WTC11 (cell line): ENCODE results near the gene LVRN. TPM values are rescaled to one million over a fixed set of nuclear protein-coding genes. Genes with fewer than 3 reads are reported as not detected.

Experiments
- ATAC-seq: fragments of 200-7000 bp; cut with Tn5 transposase; 2 replicates; pipeline ENCODE4 v1.10.0; 2021; ENCODE audit warnings: mild to moderate bottlenecking, moderate library complexity
- CTCF ChIA-PET: fragments of 300-600 bp; sonication (Branson Sonifier 250); formaldehyde crosslinking; loops from one replicate; lab custom pipeline; 2021; ENCODE audit warnings: antibody characterized with exemption; lab: Charles Lee
- POLR2A ChIA-PET: fragments of 350-600 bp; sonication (Branson Sonifier 250); formaldehyde crosslinking; loops from one replicate; lab custom pipeline; 2021; ENCODE audit warnings: antibody characterized with exemption; lab: Charles Lee
- DNase-seq: peaks from one replicate; pipeline ENCODE4 v3.0.0; 2021; ENCODE audit warnings: low spot score
- H3K27ac Mint-ChIP-seq: 2 replicates; pipeline ENCODE4 v1.8.0; 2021; ENCODE audit warnings: mixed read lengths
- H3K27me3 Mint-ChIP-seq: 2 replicates; pipeline ENCODE4 v1.8.0; 2021; ENCODE audit warnings: low read depth, mild to moderate bottlenecking, moderate library complexity, mixed read lengths
- H3K36me3 Mint-ChIP-seq: 2 replicates; pipeline ENCODE4 v1.8.0; 2021; ENCODE audit warnings: mixed read lengths
- H3K4me1 Mint-ChIP-seq: 2 replicates; pipeline ENCODE4 v1.8.0; 2022; ENCODE audit warnings: mixed read lengths
- H3K4me3 Mint-ChIP-seq: 2 replicates; pipeline ENCODE4 v1.8.0; 2021; ENCODE audit warnings: mild to moderate bottlenecking, moderate library complexity, mixed read lengths
- H3K9me3 Mint-ChIP-seq: 2 replicates; pipeline ENCODE4 v1.8.0; 2021; ENCODE audit warnings: mixed read lengths
- ARID4B ChIP-seq: sonication (generic); formaldehyde crosslinking; IDR thresholded peaks from 2 replicates; pipeline ENCODE4 v1.8.0; 2023; ENCODE audit warnings: missing genetic modification reagents, mild to moderate bottlenecking, borderline replicate concordance
- CDX4 ChIP-seq: fragments of 250-450 bp; sonication (Bioruptor Pico); IDR thresholded peaks from 2 replicates; pipeline ENCODE4 v1.9.0; 2021; ENCODE audit warnings: moderate library complexity, mild to moderate bottlenecking, inconsistent platforms, borderline replicate concordance
- EMX1 ChIP-seq: fragments of 250-450 bp; sonication (Bioruptor Pico); IDR thresholded peaks from 2 replicates; pipeline ENCODE4 v1.8.0; 2021; ENCODE audit warnings: mild to moderate bottlenecking
- ERG ChIP-seq: fragments of 250-450 bp; sonication (Bioruptor Pico); IDR thresholded peaks from 2 replicates; pipeline ENCODE4 v1.8.0; 2021; ENCODE audit warnings: mild to moderate bottlenecking
- FOXJ3 ChIP-seq: sonication (generic); formaldehyde crosslinking; IDR thresholded peaks from 2 replicates; pipeline ENCODE4 v1.9.0; 2021; ENCODE audit warnings: missing genetic modification reagents, mild to moderate bottlenecking, borderline replicate concordance
- GRHL2 ChIP-seq: fragments of 250-450 bp; sonication (Bioruptor Pico); IDR thresholded peaks from 2 replicates; pipeline ENCODE4 v1.8.0; 2022; ENCODE audit warnings: mild to moderate bottlenecking, moderate library complexity; ENCODE audit not compliant: insufficient replicate concordance, severe bottlenecking
- HMGA2 ChIP-seq: fragments of 250-450 bp; sonication (Bioruptor Pico); IDR thresholded peaks from 2 replicates; pipeline ENCODE4 v1.4.0; 2021; ENCODE audit warnings: mild to moderate bottlenecking, moderate library complexity
- HMGXB4 ChIP-seq: sonication (generic); formaldehyde crosslinking; IDR thresholded peaks from 2 replicates; pipeline ENCODE4 v1.8.1; 2023; ENCODE audit warnings: mild to moderate bottlenecking, moderate library complexity, missing genetic modification reagents
- JUN ChIP-seq: sonication (generic); formaldehyde crosslinking; IDR thresholded peaks from 2 replicates; pipeline ENCODE4 v1.8.0; 2023; ENCODE audit warnings: mild to moderate bottlenecking, missing genetic modification reagents
- MXD4 ChIP-seq: fragments of 250-450 bp; sonication (Bioruptor Pico); IDR thresholded peaks from 2 replicates; pipeline ENCODE4 v1.8.0; 2021; ENCODE audit warnings: mild to moderate bottlenecking, moderate library complexity, borderline replicate concordance
- NFE2L1 ChIP-seq: sonication (generic); formaldehyde crosslinking; IDR thresholded peaks from 2 replicates; pipeline ENCODE4 v1.8.1; 2023; ENCODE audit warnings: missing genetic modification reagents
- NR1H2 ChIP-seq: sonication (generic); formaldehyde crosslinking; IDR thresholded peaks from 2 replicates; pipeline ENCODE4 v1.9.0; 2021; ENCODE audit warnings: mild to moderate bottlenecking, moderate library complexity, missing genetic modification reagents
- NR2C2 ChIP-seq: sonication (generic); formaldehyde crosslinking; IDR thresholded peaks from 2 replicates; pipeline ENCODE4 v1.8.0; 2022; ENCODE audit warnings: mild to moderate bottlenecking, missing genetic modification reagents
- OVOL2 ChIP-seq: fragments of 250-450 bp; sonication (Bioruptor Pico); IDR thresholded peaks from 2 replicates; pipeline ENCODE4 v1.9.0; 2021; ENCODE audit warnings: mild to moderate bottlenecking, borderline replicate concordance
- RORB ChIP-seq: fragments of 250-450 bp; sonication (Bioruptor Pico); IDR thresholded peaks from 2 replicates; pipeline ENCODE4 v1.9.0; 2021; ENCODE audit warnings: mild to moderate bottlenecking
- SMAD4 ChIP-seq: sonication (generic); formaldehyde crosslinking; IDR thresholded peaks from 2 replicates; pipeline ENCODE4 v1.8.0; 2022; ENCODE audit warnings: mild to moderate bottlenecking, missing genetic modification reagents
- SP1 ChIP-seq: sonication (generic); formaldehyde crosslinking; conservative IDR thresholded peaks from 2 replicates; pipeline ENCODE4 v1.8.1; 2022; ENCODE audit warnings: missing genetic modification reagents
- TEAD4 ChIP-seq: sonication (generic); formaldehyde crosslinking; IDR thresholded peaks from 2 replicates; pipeline ENCODE4 v1.8.0; 2022; ENCODE audit warnings: mild to moderate bottlenecking, missing genetic modification reagents
- ZBTB21 ChIP-seq: sonication (generic); formaldehyde crosslinking; IDR thresholded peaks from 2 replicates; pipeline ENCODE4 v1.8.1; 2023; ENCODE audit warnings: mild to moderate bottlenecking, missing genetic modification reagents, borderline replicate concordance
- ZNF138 ChIP-seq: sonication (generic); formaldehyde crosslinking; conservative IDR thresholded peaks from 2 replicates; pipeline ENCODE4 v1.8.1; 2022; ENCODE audit warnings: mild to moderate bottlenecking, moderate library complexity, missing genetic modification reagents
- ZNF232 ChIP-seq: sonication (generic); formaldehyde crosslinking; IDR thresholded peaks from 2 replicates; pipeline ENCODE4 v1.8.0; 2022; ENCODE audit warnings: mild to moderate bottlenecking, missing genetic modification reagents
- ZNF396 ChIP-seq: fragments of 250-450 bp; sonication (Bioruptor Pico); IDR thresholded peaks from 2 replicates; pipeline ENCODE4 v1.8.0; 2021; ENCODE audit warnings: mild to moderate bottlenecking, moderate library complexity, borderline replicate concordance
- total RNA-seq: library from RNA; stranded (reverse); gene quantifications from 3 replicates; pipeline ENCODE4 v1.2.3, GENCODE V29; 2021
- TF ChIP-seq, protein P1 (sequence below): fragments of 250-450 bp; sonication (Bioruptor Pico); IDR thresholded peaks from 2 replicates; pipeline ENCODE4 v1.9.0; 2021; ENCODE audit warnings: mild to moderate bottlenecking
- TF ChIP-seq, protein P2 (sequence below): sonication (generic); formaldehyde crosslinking; IDR thresholded peaks from 2 replicates; pipeline ENCODE4 v1.8.1; 2022; ENCODE audit warnings: low read depth, missing genetic modification reagents, borderline replicate concordance
- TF ChIP-seq, protein P3 (sequence below): sonication (generic); formaldehyde crosslinking; IDR thresholded peaks from 2 replicates; pipeline ENCODE4 v1.8.1; 2023; ENCODE audit warnings: mild to moderate bottlenecking, missing genetic modification reagents, moderate library complexity

The LVRN gene
- total RNA-seq, 1 experiment from 2014 or later = 0.13 TPM

GRCh38 chr5:115946655-115947054 is 15.6 kb upstream of the LVRN start:
- POLR2A ChIA-PET = no interaction called here
- no peak; the same call in 1 of the 2 replicates for ATAC-seq

DNA sequence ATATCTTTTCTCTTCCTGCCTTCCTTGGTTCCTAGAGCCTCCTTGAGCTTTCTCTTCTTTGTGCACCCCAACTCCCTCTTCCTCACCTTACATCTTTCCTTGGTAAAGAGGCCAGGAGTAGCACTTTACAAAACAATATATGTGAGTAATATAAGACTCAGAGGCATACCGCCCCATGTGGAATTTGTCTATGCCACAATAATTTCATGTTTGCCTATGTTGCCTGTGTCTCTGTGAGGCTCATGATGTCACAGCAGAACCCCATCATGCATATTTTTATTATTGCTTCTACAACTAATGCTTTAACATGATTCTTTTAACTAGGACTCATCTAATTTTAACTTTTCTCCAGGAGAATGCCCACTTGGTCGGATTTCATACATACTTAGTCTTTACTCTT is 15.0 kb upstream of the LVRN start:
- DNase-seq (no peak), ATAC-seq (no peak)
- no peaks in the 10 kb centered on the region for H3K27me3 Mint-ChIP-seq
- ChIA-PET POLR2A (no interaction called here), CTCF (interaction anchor here (1.2 kb wide), 1 partner anchor 16 kb away, joined by 3 read pairs; no protein-coding TSS in a partner anchor)
- H3K9me3 Mint-ChIP-seq = peaks cover 5% of the 10 kb centered on the region
- no peak overlapping the region for H3K27ac Mint-ChIP-seq
- H3K4me3 Mint-ChIP-seq = no peak overlapping the region
- peaks cover 2% of the 10 kb centered on the region for H3K36me3 Mint-ChIP-seq
- no peaks in the 10 kb centered on the region; the same call in 1 of the 2 replicates for H3K4me1 Mint-ChIP-seq
- TF ChIP-seq, protein P1, sequence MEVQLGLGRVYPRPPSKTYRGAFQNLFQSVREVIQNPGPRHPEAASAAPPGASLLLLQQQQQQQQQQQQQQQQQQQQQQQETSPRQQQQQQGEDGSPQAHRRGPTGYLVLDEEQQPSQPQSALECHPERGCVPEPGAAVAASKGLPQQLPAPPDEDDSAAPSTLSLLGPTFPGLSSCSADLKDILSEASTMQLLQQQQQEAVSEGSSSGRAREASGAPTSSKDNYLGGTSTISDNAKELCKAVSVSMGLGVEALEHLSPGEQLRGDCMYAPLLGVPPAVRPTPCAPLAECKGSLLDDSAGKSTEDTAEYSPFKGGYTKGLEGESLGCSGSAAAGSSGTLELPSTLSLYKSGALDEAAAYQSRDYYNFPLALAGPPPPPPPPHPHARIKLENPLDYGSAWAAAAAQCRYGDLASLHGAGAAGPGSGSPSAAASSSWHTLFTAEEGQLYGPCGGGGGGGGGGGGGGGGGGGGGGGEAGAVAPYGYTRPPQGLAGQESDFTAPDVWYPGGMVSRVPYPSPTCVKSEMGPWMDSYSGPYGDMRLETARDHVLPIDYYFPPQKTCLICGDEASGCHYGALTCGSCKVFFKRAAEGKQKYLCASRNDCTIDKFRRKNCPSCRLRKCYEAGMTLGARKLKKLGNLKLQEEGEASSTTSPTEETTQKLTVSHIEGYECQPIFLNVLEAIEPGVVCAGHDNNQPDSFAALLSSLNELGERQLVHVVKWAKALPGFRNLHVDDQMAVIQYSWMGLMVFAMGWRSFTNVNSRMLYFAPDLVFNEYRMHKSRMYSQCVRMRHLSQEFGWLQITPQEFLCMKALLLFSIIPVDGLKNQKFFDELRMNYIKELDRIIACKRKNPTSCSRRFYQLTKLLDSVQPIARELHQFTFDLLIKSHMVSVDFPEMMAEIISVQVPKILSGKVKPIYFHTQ (CRISPR knock-in tag) = no peak
- TF ChIP-seq HMGA2 (no peak), NR2C2 (no peak), MXD4 (no peak), ZNF138 (CRISPR knock-in tag) (no peak), FOXJ3 (CRISPR knock-in tag) (no peak), ARID4B (no peak), NFE2L1 (CRISPR knock-in tag) (no peak)
- TF ChIP-seq, protein P2, sequence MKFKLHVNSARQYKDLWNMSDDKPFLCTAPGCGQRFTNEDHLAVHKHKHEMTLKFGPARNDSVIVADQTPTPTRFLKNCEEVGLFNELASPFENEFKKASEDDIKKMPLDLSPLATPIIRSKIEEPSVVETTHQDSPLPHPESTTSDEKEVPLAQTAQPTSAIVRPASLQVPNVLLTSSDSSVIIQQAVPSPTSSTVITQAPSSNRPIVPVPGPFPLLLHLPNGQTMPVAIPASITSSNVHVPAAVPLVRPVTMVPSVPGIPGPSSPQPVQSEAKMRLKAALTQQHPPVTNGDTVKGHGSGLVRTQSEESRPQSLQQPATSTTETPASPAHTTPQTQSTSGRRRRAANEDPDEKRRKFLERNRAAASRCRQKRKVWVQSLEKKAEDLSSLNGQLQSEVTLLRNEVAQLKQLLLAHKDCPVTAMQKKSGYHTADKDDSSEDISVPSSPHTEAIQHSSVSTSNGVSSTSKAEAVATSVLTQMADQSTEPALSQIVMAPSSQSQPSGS (CRISPR knock-in tag) = no peak

More at GRCh38 chr5:115946655-115947054, 15.6 kb upstream of the LVRN start:
- Mint-ChIP-seq H3K27ac (no peak overlapping the region), H3K9me3 (peaks cover 10% of the 10 kb centered on the region), H3K27me3 (no peaks in the 10 kb centered on the region), H3K4me3 (no peak overlapping the region), H3K4me1 (no peaks in the 10 kb centered on the region), H3K36me3 (peaks cover 2% of the 10 kb centered on the region)
- CTCF ChIA-PET = interaction anchor here (1.2 kb wide), 1 partner anchor 16 kb away, joined by 3 read pairs; no protein-coding TSS in a partner anchor
- TF ChIP-seq RORB = no peak
- no peak for TF ChIP-seq FOXJ3 (CRISPR knock-in tag)
- TF ChIP-seq, protein P3, sequence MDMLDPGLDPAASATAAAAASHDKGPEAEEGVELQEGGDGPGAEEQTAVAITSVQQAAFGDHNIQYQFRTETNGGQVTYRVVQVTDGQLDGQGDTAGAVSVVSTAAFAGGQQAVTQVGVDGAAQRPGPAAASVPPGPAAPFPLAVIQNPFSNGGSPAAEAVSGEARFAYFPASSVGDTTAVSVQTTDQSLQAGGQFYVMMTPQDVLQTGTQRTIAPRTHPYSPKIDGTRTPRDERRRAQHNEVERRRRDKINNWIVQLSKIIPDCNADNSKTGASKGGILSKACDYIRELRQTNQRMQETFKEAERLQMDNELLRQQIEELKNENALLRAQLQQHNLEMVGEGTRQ (CRISPR knock-in tag) = no peak
- TF ChIP-seq EMX1 (CRISPR knock-in tag) = no peak
- TF ChIP-seq JUN (CRISPR knock-in tag) = no peak
- no peak for TF ChIP-seq ZBTB21 (CRISPR knock-in tag)
- no peak for TF ChIP-seq TEAD4 (CRISPR knock-in tag)
- no peak for TF ChIP-seq ZNF396 (CRISPR knock-in tag)
- no peak for TF ChIP-seq ERG (CRISPR knock-in tag)
- no peak for TF ChIP-seq ZNF232 (CRISPR knock-in tag)
- no peak for TF ChIP-seq HMGXB4 (CRISPR knock-in tag)
- TF ChIP-seq OVOL2 (CRISPR knock-in tag) = no peak
- no peak for TF ChIP-seq NR1H2 (CRISPR knock-in tag)
- TF ChIP-seq CDX4 = no peak
- TF ChIP-seq GRHL2 (CRISPR knock-in tag) = no peak
- TF ChIP-seq SP1 (CRISPR knock-in tag) = no peak
- TF ChIP-seq SMAD4 (CRISPR knock-in tag) = no peak
- no peak for DNase-seq
